ENCODE data around the gene GCG.

Gene GCG

DNA sequence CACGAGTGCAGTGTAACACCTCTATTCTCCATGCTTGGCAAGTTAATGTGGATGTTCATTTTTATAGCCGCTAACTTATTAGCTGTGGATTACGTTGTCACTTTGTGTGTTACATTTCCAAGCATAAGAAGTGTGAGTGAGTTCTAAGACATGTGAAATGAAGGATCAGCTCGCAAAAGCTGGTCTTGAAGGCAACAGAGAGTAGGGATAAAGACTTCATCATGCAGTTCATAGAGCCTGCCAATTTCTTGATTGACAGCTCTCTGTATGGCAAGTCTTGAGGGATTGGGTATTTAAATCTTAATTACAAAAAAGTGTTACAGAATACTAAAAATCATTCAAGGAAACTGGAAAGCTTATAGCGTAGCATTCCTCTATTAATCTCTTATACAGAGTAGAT lies 52.2 kb downstream of the GCG start:
- no peak for DNase-seq (ENCODE audit: low read depth)
